Measurements from ENCODE around the gene ARHGAP31.

DNA sequence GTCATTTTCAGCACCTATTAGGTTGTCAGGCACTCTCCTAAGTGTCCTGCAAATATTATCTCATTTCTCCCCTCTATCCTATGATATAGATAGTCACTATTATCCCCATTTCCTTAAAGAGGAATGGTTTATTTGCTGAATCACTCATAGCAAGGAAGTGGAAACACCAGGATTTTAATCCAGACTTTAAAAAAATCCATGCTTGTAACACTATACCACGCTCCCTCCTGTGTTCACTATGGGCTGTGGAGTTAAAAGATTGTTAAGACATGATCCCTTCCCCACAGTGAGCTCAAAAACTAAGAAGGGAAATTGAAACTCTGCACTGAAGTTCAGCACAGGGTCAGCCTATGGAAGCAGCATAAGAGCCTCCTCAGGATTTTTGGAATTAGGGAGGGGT lies 109.0 kb downstream of the ARHGAP31 start:
- TF ChIP-seq CTCF (IDR thresholded peaks at IDR 0.05), result no peak
- no peak for TF ChIP-seq POLR2A (IDR thresholded peaks at IDR 0.05)
- no peak for TF ChIP-seq EP300 (IDR thresholded peaks at IDR 0.05)

Measured in stomach (tissue), 4 donors.